ENCODE measurements around the gene ZNF660. TPM values are rescaled to one million over a fixed set of nuclear protein-coding genes. Genes with fewer than 3 reads are reported as not detected.
A peak's percentile ranks its signal among the peaks of the same experiment; 100 is the strongest.
"Not testable (repeated sequence)": the region's sequence is repeated elsewhere in the genome, so short reads cannot be mapped to it uniquely, and the experiment has no call there.

The ZNF660 gene
- total RNA-seq (5.3 TPM), polyA plus RNA-seq (ENCODE audit: insufficient read depth, low read depth, low replicate concordance) (0.69 TPM)
- long read RNA-seq, donor 1, full-length matches to known transcripts: 1 of 1 reads
- long read RNA-seq, donor 1, partial matches to known transcripts: 0 of 1 reads
- long read RNA-seq, donor 1, other reads (novel, unspliced or antisense): 0 of 1 reads
- long read RNA-seq, donor 2, full-length matches to known transcripts: 2 of 2 reads
- long read RNA-seq, donor 2, partial matches to known transcripts: 0 of 2 reads
- long read RNA-seq, donor 2, other reads (novel, unspliced or antisense): 0 of 2 reads
- long read RNA-seq, donor 3, full-length matches to known transcripts: 3 of 3 reads
- long read RNA-seq, donor 3, partial matches to known transcripts: 0 of 3 reads
- long read RNA-seq, donor 3, other reads (novel, unspliced or antisense): 0 of 3 reads
- long read RNA-seq, donor 4, full-length matches to known transcripts: 2 of 2 reads
- long read RNA-seq, donor 4, partial matches to known transcripts: 0 of 2 reads
- long read RNA-seq, donor 4, other reads (novel, unspliced or antisense): 0 of 2 reads
- long read RNA-seq, donor 5: 0 reads
- long read RNA-seq, donor 6, full-length matches to known transcripts: 1 of 1 reads
- long read RNA-seq, donor 6, partial matches to known transcripts: 0 of 1 reads
- long read RNA-seq, donor 6, other reads (novel, unspliced or antisense): 0 of 1 reads
- long read RNA-seq, donor 7, partial matches to known transcripts: 1 of 1 reads
- long read RNA-seq, donor 7, other reads (novel, unspliced or antisense): 0 of 1 reads
- long read RNA-seq, donor 8, full-length matches to known transcripts: 4 of 4 reads
- long read RNA-seq, donor 8, partial matches to known transcripts: 0 of 4 reads
- long read RNA-seq, donor 8, other reads (novel, unspliced or antisense): 0 of 4 reads
- long read RNA-seq, donor 9, full-length matches to known transcripts: 2 of 2 reads
- long read RNA-seq, donor 9, partial matches to known transcripts: 0 of 2 reads
- long read RNA-seq, donor 9, other reads (novel, unspliced or antisense): 0 of 2 reads
- long read RNA-seq, donor 10, full-length matches to known transcripts: 4 of 4 reads
- long read RNA-seq, donor 10, partial matches to known transcripts: 0 of 4 reads
- long read RNA-seq, donor 10, other reads (novel, unspliced or antisense): 0 of 4 reads

DNA sequence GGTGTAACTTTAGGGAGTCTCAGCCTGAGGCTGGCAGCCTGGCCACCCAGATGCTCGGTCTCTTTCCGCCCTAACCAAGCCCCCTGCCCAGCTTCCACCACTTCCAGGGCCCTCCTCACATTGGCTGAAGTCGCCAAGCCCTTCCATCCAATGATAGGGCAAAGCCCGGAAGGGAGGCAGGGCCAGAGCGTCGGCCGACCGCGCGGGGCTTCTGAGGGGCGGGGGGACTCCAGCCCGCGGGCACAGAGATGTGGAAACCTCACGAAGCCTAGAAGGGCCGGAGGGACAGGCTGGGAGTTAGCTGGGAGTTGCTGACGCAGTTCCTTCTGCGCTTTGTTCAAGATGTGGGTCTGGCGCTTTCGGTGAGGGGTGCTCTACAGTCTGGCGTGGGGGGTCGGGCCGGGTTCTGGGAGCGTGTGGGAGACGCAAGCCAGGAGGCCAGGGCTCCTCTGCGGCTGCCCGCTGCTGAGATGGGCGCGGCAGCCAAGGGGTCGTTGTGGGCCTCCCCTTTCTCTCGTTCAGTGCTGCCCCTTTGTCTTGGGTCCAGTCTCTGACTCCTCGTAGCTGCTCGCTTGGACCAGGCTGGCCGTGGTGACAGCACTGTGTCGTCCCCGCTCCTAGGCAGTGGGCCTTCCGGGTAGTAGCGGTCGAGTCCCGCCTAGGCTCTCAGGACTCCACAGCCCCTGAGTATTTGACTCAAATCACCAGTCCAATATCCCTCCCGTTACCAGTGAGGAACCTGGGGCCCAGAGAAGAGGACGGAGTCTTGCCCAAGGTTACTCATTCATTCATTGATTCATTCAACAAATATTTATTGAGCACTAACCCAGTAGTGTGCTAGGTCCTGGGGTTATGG, at the start of gene ZNF660:
Gene ZNF660, plus strand, starts transcription at position 319 of the 856 bp plus-strand sequence. CDS start 9,230 bp downstream, outside the sequence.
- TF ChIP-seq, protein P1, sequence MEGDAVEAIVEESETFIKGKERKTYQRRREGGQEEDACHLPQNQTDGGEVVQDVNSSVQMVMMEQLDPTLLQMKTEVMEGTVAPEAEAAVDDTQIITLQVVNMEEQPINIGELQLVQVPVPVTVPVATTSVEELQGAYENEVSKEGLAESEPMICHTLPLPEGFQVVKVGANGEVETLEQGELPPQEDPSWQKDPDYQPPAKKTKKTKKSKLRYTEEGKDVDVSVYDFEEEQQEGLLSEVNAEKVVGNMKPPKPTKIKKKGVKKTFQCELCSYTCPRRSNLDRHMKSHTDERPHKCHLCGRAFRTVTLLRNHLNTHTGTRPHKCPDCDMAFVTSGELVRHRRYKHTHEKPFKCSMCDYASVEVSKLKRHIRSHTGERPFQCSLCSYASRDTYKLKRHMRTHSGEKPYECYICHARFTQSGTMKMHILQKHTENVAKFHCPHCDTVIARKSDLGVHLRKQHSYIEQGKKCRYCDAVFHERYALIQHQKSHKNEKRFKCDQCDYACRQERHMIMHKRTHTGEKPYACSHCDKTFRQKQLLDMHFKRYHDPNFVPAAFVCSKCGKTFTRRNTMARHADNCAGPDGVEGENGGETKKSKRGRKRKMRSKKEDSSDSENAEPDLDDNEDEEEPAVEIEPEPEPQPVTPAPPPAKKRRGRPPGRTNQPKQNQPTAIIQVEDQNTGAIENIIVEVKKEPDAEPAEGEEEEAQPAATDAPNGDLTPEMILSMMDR (IDR thresholded peaks at IDR 0.05; ENCODE audit: borderline replicate concordance, extremely low read depth, insufficient read depth): no peak
- Histone ChIP-seq H3K4me1 (ENCODE audit: control insufficient read depth in 2 of 3, insufficient read depth in 2 of 3, low read depth in 1 of 3, low read length in 3 of 3) (peaks cover 0 to 2% (median 0%) of the 10 kb centered on the region in 3 donors), H3K27ac (ENCODE audit: low read depth in 2 of 2, low read length in 2 of 2) (no peak within 1 kb of the TSS), H3K9ac (ENCODE audit: low read length in 3 of 3) (peak within 1 kb of the TSS; percentile 66 to 76 (median 72)), H3K27me3 (ENCODE audit: control insufficient read depth, insufficient read depth, low read length) (no peaks in the 10 kb centered on the region), H3K36me3 (ENCODE audit: control insufficient read depth in 2 of 3, insufficient read depth in 3 of 3, low read length in 3 of 3) (peaks cover 0 to 13% (median 2%) of the 10 kb centered on the region in 3 donors), H3K4me3 (ENCODE audit: low read length in 3 of 3) (peak within 1 kb of the TSS; percentile 64 to 81 (median 72)), H3K9me3 (ENCODE audit: control insufficient read depth in 2 of 3, insufficient read depth in 1 of 3, low read length in 3 of 3) (peaks cover 0 to 6% (median 2%) of the 10 kb centered on the region in 3 donors)
- FAIRE-seq (no peak), DNase-seq (peak; percentile 89 to 98 (median 92))
- intact Hi-C loops (cut with DNase I): no loop called here

DNA sequence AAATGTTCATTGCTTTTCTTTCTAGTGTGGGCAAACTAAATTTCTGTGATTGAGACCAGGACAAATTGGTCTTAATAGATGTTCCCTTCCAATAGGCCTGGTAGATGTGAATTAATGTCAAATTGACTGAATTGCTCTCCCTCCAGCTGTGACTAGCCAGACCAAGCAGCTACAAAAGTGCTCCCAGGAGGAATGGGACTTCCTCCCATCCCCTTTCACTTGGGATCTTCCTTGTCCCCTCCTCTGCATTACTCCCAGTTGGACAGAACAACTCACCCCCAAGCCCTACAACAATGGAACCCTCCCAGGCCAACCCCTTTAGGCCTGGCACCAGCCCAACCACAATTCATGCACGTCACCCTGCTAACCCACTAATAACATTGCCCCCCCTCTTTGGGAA, 49.4 kb upstream of the ZNF660 start:
- no peaks in the 10 kb centered on the region for H3K27me3 ChIP-seq (ENCODE audit: control insufficient read depth, insufficient read depth, low read length)
- no peak overlapping the region for H3K9ac ChIP-seq (ENCODE audit: low read length in 3 of 3)
- no peaks in the 10 kb centered on the region for H3K4me1 ChIP-seq (ENCODE audit: control insufficient read depth in 2 of 3, insufficient read depth in 2 of 3, low read depth in 1 of 3, low read length in 3 of 3)
- no peaks in the 10 kb centered on the region for H3K36me3 ChIP-seq (ENCODE audit: control insufficient read depth in 2 of 3, insufficient read depth in 3 of 3, low read length in 3 of 3)
- TF ChIP-seq, protein P1 (IDR thresholded peaks at IDR 0.05; ENCODE audit: borderline replicate concordance, extremely low read depth, insufficient read depth): no peak
- DNase-seq: no peak
- intact Hi-C loops (cut with DNase I): no loop called here
- no peak for FAIRE-seq
- no peak overlapping the region for H3K4me3 ChIP-seq (ENCODE audit: low read length in 3 of 3)
- no peak overlapping the region for H3K27ac ChIP-seq (ENCODE audit: low read depth in 2 of 2, low read length in 2 of 2)
- H3K9me3 ChIP-seq (ENCODE audit: control insufficient read depth in 2 of 3, insufficient read depth in 1 of 3, low read length in 3 of 3): no peaks in the 10 kb centered on the region

DNA sequence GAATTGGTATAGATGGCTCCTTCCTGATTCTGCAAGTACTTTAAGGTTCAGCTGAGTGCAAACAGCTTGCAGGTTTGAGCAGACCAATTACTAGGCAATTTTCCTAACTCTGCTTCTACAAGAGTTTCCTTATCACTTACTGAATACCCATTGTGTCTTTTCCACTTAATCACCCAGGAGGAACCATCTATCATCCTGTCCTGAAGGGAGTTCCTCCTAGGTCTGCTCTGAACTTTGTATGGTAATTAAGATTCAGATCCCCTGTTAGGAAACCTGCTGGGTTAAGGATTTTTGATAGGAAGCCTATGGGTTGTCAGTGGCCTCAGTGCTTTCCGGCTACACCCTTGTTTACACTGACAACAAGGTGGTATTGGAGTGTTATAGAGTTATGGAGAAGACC, 40.0 kb upstream of the ZNF660 start:
- H3K27ac ChIP-seq (ENCODE audit: low read depth in 2 of 2, low read length in 2 of 2); H3K4me1 ChIP-seq (ENCODE audit: control insufficient read depth in 2 of 3, insufficient read depth in 2 of 3, low read depth in 1 of 3, low read length in 3 of 3); FAIRE-seq; DNase-seq; H3K36me3 ChIP-seq (ENCODE audit: control insufficient read depth in 2 of 3, insufficient read depth in 3 of 3, low read length in 3 of 3); intact Hi-C loops (cut with DNase I); H3K27me3 ChIP-seq (ENCODE audit: control insufficient read depth, insufficient read depth, low read length); H3K4me3 ChIP-seq (ENCODE audit: low read length in 3 of 3); H3K9me3 ChIP-seq (ENCODE audit: control insufficient read depth in 2 of 3, insufficient read depth in 1 of 3, low read length in 3 of 3); H3K9ac ChIP-seq (ENCODE audit: low read length in 3 of 3): not testable (repeated sequence)

All from kidney (tissue), 22 donors.